Skin of body (tissue), 3 donors: ENCODE data around the gene OR10A3. TPM values are rescaled to one million over a fixed set of nuclear protein-coding genes. Genes with fewer than 3 reads are reported as not detected.

Experiments used
- DNase-seq: peaks from one replicate; lab custom pipeline; 2025; lab: John Stamatoyannopoulos, UW
- small RNA-seq: library from RNA; depleted of rRNA; stranded (forward); fragments of <200 nt; gene quantifications from one replicate; pipeline ENCODE3, GENCODE V24; 2014; ENCODE audit warnings: low replicate concordance
- total RNA-seq: library from RNA; depleted of rRNA; stranded (reverse); fragments of >200 nt; gene quantifications from one replicate; pipeline ENCODE4 v1.2.3, GENCODE V29; 2014

The OR10A3 gene
- total RNA-seq, 1 donor from 2014 or later, result not detected

DNA sequence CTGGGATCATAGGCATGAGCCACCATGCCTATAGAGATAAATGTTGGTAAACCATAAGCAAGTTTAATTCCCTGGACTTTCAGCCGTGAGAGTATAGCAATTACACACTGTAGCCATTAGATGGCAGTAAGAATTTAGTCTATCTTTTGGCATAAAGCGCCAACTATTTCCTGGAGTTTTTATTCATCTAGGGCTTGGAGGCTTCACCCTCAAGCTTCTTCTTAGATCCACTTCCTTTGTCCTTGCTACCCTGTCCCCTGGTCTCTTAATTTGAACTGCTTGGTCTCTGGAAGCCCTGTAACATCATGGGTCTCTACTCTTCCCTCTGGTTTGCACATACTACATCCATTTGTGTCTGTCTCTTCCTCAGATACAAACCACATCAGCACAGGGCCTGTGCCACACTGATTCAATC is 48.7 kb downstream of the OR10A3 start:
- DNase-seq, result peak; percentile 30

DNA sequence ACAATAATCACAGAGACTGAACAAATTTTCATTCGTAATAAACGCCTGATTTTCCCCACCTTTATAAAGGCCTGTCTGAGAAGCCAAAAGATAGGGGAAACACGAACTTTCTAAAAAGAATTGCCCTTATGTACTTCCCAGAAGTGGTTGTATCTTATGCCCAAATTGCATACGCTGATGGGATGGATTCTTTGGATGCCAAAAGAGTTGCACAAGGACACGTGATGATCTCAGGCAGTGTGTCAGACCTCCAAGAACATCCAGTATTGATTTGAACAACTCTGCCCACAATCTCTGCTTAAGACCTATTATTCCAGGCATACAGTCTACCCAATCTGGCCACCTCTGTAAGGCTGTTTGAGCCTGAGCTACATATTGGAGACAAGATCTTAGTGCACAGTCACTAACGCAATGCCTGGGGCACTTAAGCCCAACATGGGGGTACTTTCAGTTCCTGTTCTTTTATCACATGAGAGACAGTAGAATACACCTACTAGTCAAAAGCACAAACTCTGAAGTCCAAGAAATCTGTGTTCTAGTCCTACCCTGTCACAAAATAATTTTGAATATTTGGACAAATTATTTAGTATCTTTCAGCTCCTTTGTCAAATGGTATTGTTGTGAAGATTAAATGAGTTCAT is 49.3 kb downstream of the OR10A3 start:
- no peak for DNase-seq

DNA sequence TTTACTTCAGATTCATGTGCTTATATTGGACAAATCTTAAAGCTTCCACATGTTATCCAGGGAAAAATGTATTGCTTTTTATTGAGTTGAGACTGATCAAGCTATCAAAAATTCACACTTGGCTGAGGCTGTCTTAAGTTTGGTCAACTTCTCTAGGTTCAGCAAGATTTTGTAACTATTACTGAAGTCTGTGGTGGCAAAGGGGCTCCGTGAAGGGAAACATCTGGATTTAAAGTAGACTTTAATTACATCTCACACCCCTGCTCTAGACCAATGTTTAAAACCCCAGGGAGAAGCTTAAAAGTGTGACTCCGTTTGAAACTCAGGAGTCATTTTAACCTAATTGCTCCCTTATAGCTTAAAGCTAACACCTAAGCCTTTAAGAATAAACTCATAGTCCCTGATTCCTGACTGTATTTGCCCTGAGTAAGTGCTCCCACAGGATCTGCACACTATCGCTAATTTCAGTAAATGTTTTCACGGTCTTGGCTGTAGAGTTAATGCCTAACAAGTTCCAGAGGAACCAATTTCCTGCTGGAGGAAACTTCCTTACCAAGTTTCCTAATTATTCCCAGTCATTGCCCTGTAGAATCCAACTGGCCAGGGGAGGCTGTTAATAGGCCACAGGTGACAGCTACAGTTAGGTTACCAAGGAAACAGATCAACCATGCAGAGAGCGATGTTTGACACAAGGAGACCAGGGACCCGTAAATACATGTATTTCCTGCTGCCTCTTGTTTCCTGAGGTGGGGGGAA is 50.9 kb downstream of the OR10A3 start:
- DNase-seq, result peak; percentile 59

DNA sequence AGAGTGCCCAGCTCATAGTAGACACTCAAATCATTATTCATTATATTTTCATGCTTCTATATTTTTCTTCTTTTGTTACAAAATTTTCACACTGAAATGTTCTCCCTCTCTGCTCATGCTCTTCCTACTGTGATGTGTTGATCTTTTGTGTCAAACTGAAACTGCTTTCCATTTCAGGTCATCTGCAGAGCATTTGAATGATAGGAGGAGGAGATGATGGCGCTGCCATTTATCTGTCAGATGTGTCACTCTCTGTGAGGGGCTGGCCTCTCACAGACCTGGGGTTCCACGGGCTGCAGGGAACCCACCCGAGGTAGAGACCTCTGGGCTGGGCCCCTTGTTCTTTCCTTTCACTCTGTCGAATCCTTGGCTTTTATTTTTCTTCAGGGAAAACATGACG is 51.5 kb downstream of the OR10A3 start:
- DNase-seq, result no peak

Small RNA genes lying within 50 kb of the gene (small RNA-seq; reads per million reads assigned to genes)
- not detected for gene COX6CP5
- not detected for gene RNU6-943P

Other genes starting within 250 kb of the OR10A3 start
- gene OVCH2, start 235.2 kb downstream of the OR10A3 start, total RNA-seq, result 1.2 TPM
- not detected for gene OR5P2, start 144.8 kb downstream of the OR10A3 start, total RNA-seq
- gene OR5P3, start 110.9 kb downstream of the OR10A3 start, total RNA-seq, result 0.59 TPM
- not detected for gene OR10A6, start 10.4 kb downstream of the OR10A3 start, total RNA-seq
- gene NLRP10, start 23.7 kb upstream of the OR10A3 start, total RNA-seq, result 5.0 TPM
- gene EIF3F, start 45.6 kb upstream of the OR10A3 start, total RNA-seq, result 122 TPM
- gene TUB, start 139.5 kb upstream of the OR10A3 start, total RNA-seq, result 20.2 TPM
- 9.5 TPM for gene RIC3, start 227.3 kb upstream of the OR10A3 start, total RNA-seq